H1 (cell line): Measurements from ENCODE around the gene PTMA. TPM values are rescaled to one million over a fixed set of nuclear protein-coding genes. Genes with fewer than 3 reads are reported as not detected.

Source experiments
- CTCF ChIA-PET: fragments of 300-600 bp; sonication (Branson Sonifier 250); formaldehyde crosslinking; loops from one replicate; lab custom pipeline; 2021; ENCODE audit not compliant: partially characterized antibody; lab: Charles Lee
- POLR2A ChIA-PET: fragments of 300-600 bp; sonication (Branson Sonifier 250); formaldehyde crosslinking; loops from one replicate; lab custom pipeline; 2021; ENCODE audit warnings: inconsistent platforms; ENCODE audit not compliant: partially characterized antibody; lab: Charles Lee
- DNase-seq, 2 experiments: peaks; one replicate each; pipeline versions ENCODE4 v3.0.0 to v3.0.0-alpha.2; 2010 to 2022; ENCODE audit warnings: low spot score in 2 of 2, low read depth in 1 of 2, mixed read lengths in 1 of 2
- FAIRE-seq: peaks from 2 replicates; lab custom pipeline; 2011; peaks lifted over from hg19 to GRCh38; lab: Jason Lieb, UNC
- H2AFZ ChIP-seq: 2 replicates; pipeline ENCODE4 v1.8.1; 2012; ENCODE audit warnings: low read length, inconsistent platforms
- H2AK5ac ChIP-seq: 2 replicates; pipeline ENCODE4 v1.6.1; 2013; ENCODE audit warnings: low read depth, low read length
- H2BK120ac ChIP-seq: replicated peaks from 2 replicates; pipeline ENCODE3; 2013; ENCODE audit warnings: low read depth, low read length, inconsistent platforms
- H2BK12ac ChIP-seq: 2 replicates; pipeline ENCODE4 v1.6.1; 2013; ENCODE audit warnings: low read depth, low read length
- H2BK15ac ChIP-seq: 2 replicates; pipeline ENCODE4 v1.6.1; 2013; ENCODE audit warnings: low read length
- H2BK20ac ChIP-seq: 2 replicates; pipeline ENCODE4 v1.6.1; 2013; ENCODE audit warnings: low read length
- H2BK5ac ChIP-seq: 2 replicates; pipeline ENCODE4 v1.6.1; 2013; ENCODE audit warnings: low read depth, low read length
- H3K14ac ChIP-seq: 2 replicates; pipeline ENCODE4 v1.6.1; 2013; ENCODE audit warnings: inconsistent platforms; ENCODE audit not compliant: insufficient read length
- H3K18ac ChIP-seq: 2 replicates; pipeline ENCODE4 v1.6.1; 2013; ENCODE audit warnings: low read length; ENCODE audit errors: extremely low read depth
- H3K23ac ChIP-seq: 2 replicates; pipeline ENCODE4 v1.6.1; 2013; ENCODE audit warnings: inconsistent platforms; ENCODE audit not compliant: insufficient read length
- H3K23me2 ChIP-seq: 2 replicates; pipeline ENCODE4 v1.6.1; 2013; ENCODE audit warnings: low read depth, low read length
- H3K27ac ChIP-seq: 2 replicates; pipeline ENCODE4 v1.6.1; 2011; ENCODE audit warnings: low read depth, low read length, inconsistent platforms
- H3K27me3 ChIP-seq, 4 experiments: replicated peaks in 1 of 4; 1 replicate in 1 of 4; 2 replicates in 3 of 4; pipeline versions ENCODE4 v1.6.1 to v1.8.1; 2011 to 2013; ENCODE audit warnings: low read length in 3 of 4, mild to moderate bottlenecking in 3 of 4, inconsistent platforms in 2 of 4, mixed read lengths in 2 of 4, moderate library complexity in 1 of 4; ENCODE audit not compliant: control insufficient read depth in 3 of 4, insufficient read depth in 3 of 4; ENCODE audit errors: extremely low read depth in 1 of 4
- H3K36me3 ChIP-seq, 4 experiments: 2 replicates each; pipeline versions ENCODE4 v1.6.1 to v1.8.1; 2011 to 2013; ENCODE audit warnings: mild to moderate bottlenecking in 4 of 4, low read length in 3 of 4, moderate library complexity in 2 of 4, control low read depth in 1 of 4, inconsistent platforms in 1 of 4; ENCODE audit not compliant: insufficient read depth in 4 of 4, control insufficient read depth in 2 of 4
- H3K4ac ChIP-seq: replicated peaks from 2 replicates; pipeline ENCODE3; 2013; ENCODE audit warnings: low read length, low read depth, mixed read lengths, inconsistent platforms; ENCODE audit not compliant: insufficient read length
- H3K4me1 ChIP-seq, 4 experiments: replicated peaks in 1 of 4; 1 replicate in 1 of 4; 2 replicates in 3 of 4; pipeline versions ENCODE4 v1.6.1 to v1.8.1; 2011 to 2013; ENCODE audit warnings: low read length in 3 of 4, inconsistent platforms in 2 of 4, mixed read lengths in 1 of 4; ENCODE audit not compliant: insufficient read depth in 4 of 4, control insufficient read depth in 3 of 4
- H3K4me2 ChIP-seq, 2 experiments: 2 replicates each; pipeline versions ENCODE4 v1.6.1 to v1.8.1; 2011 to 2013; ENCODE audit warnings: low read depth in 2 of 2, low read length in 2 of 2, control low read depth in 1 of 2, inconsistent platforms in 1 of 2, mild to moderate bottlenecking in 1 of 2; ENCODE audit not compliant: insufficient read depth in 1 of 2
- H3K4me3 ChIP-seq, 4 experiments: fragments of 200-600, 300-600 bp in 1 of 4; sonication (generic), shearing (Covaris generic), sonication (Bioruptor Twin) in 1 of 4; 2 replicates each; pipeline versions ENCODE4 v1.5.1 to v1.8.1; 2011 to 2016; ENCODE audit warnings: low read length in 4 of 4, low read depth in 3 of 4, control low read depth in 2 of 4, inconsistent platforms in 2 of 4, mild to moderate bottlenecking in 2 of 4, mixed read lengths in 1 of 4, moderate library complexity in 1 of 4; ENCODE audit not compliant: insufficient read depth in 2 of 4; ENCODE audit errors: extremely low read depth in 1 of 4
- H3K56ac ChIP-seq: replicated peaks from 2 replicates; pipeline ENCODE3; 2013; ENCODE audit warnings: low read depth, mild to moderate bottlenecking, mixed read lengths, low read length, inconsistent platforms; ENCODE audit not compliant: insufficient read length
- H3K79me1 ChIP-seq: 2 replicates; pipeline ENCODE4 v1.6.1; 2013; ENCODE audit warnings: low read depth, low read length, control low read depth
- H3K79me2 ChIP-seq, 2 experiments: 2 replicates each; pipeline versions ENCODE4 v1.6.1 to v1.8.1; 2012 to 2013; ENCODE audit warnings: low read length in 2 of 2, mild to moderate bottlenecking in 2 of 2, inconsistent platforms in 1 of 2; ENCODE audit not compliant: insufficient read depth in 2 of 2, control insufficient read depth in 1 of 2
- H3K9ac ChIP-seq, 4 experiments: replicated peaks in 1 of 4; 1 replicate in 1 of 4; 2 replicates in 3 of 4; pipeline versions ENCODE4 v1.6.1 to v1.8.1; 2011 to 2013; ENCODE audit warnings: low read depth in 3 of 4, low read length in 3 of 4, control low read depth in 2 of 4, mild to moderate bottlenecking in 2 of 4, moderate library complexity in 2 of 4, inconsistent platforms in 1 of 4; ENCODE audit errors: extremely low read depth in 1 of 4
- H3K9me3 ChIP-seq, 2 experiments: 2 replicates each; pipeline versions ENCODE4 v1.6.1 to v1.8.1; 2012 to 2013; ENCODE audit warnings: mild to moderate bottlenecking in 2 of 2, moderate library complexity in 2 of 2, control low read depth in 1 of 2, inconsistent platforms in 1 of 2, low read depth in 1 of 2, low read length in 1 of 2, mixed read lengths in 1 of 2; ENCODE audit not compliant: insufficient read depth in 2 of 2
- H4K20me1 ChIP-seq, 2 experiments: replicated peaks in 1 of 2; 2 replicates each; pipeline versions ENCODE3 to v1.8.1; 2011 to 2013; ENCODE audit warnings: inconsistent platforms in 2 of 2, low read length in 2 of 2, mild to moderate bottlenecking in 1 of 2; ENCODE audit not compliant: insufficient read depth in 2 of 2, control insufficient read depth in 1 of 2
- H4K5ac ChIP-seq: 2 replicates; pipeline ENCODE4 v1.6.1; 2013; ENCODE audit warnings: low read length, low read depth, mixed read lengths, inconsistent platforms; ENCODE audit not compliant: insufficient read length
- H4K8ac ChIP-seq: 2 replicates; pipeline ENCODE4 v1.8.0; 2013; ENCODE audit warnings: mild to moderate bottlenecking, moderate library complexity, low read length, inconsistent platforms; ENCODE audit not compliant: insufficient read depth; ENCODE audit errors: extremely low read depth
- H4K91ac ChIP-seq: replicated peaks from 2 replicates; pipeline ENCODE3; 2013; ENCODE audit warnings: low read length, mixed read lengths, inconsistent platforms; ENCODE audit not compliant: insufficient read length
- CREB1 ChIP-seq: IDR thresholded peaks from 2 replicates; pipeline ENCODE4 v1.6.1; 2012; ENCODE audit warnings: inconsistent platforms
- GABPA ChIP-seq: IDR thresholded peaks from 2 replicates; pipeline ENCODE4 v1.6.1; 2011; ENCODE audit warnings: mild to moderate bottlenecking, low read length, moderate library complexity, borderline replicate concordance; ENCODE audit not compliant: insufficient read depth
- POLR2AphosphoS5 ChIP-seq: IDR thresholded peaks from 2 replicates; pipeline ENCODE4 v1.6.1; 2011; ENCODE audit warnings: low read depth, low read length
- WGBS, 2 experiments: shearing (Covaris generic) in 1 of 2; methylation state at CpG; one replicate each; pipeline versions ENCODE4 v1.1.6 to v1.1.7; 2013 to 2015; ENCODE audit warnings: low lambda C conversion rate in 2 of 2, mixed read lengths in 2 of 2, inconsistent platforms in 1 of 2, low coverage in 1 of 2, missing lambda C conversion rate in 1 of 2; ENCODE audit not compliant: insufficient replicate concordance in 2 of 2, insufficient coverage in 1 of 2, insufficient read length in 1 of 2; ENCODE audit errors: extremely low coverage in 1 of 2, missing lambda C conversion rate in 1 of 2; 5-methylcytosine and 5-hydroxymethylcytosine counted together
- polyA plus RNA-seq, 7 experiments: library from polyadenylated mRNA; depleted of rRNA in 3 of 7; stranded (reverse) in 5 of 7; unstranded in 2 of 7; fragments of >200 nt in 5 of 7; fragments of 200-250 nt in 2 of 7; gene quantifications; 1 replicate in 5 of 7; 2 replicates in 1 of 7; 4 replicates in 1 of 7; pipeline versions ENCODE4 v1.2.1 to v1.2.3, GENCODE V29; 2011 to 2013; ENCODE audit warnings: missing spikeins in 2 of 7, mixed read lengths in 2 of 7
- total RNA-seq: library from RNA; stranded (reverse); fragmentation: NEBNext Ultra II Directional; extraction: Animal tissue kit (Norgen Biotek cat#: 25700); gene quantifications from 2 replicates; pipeline ENCODE4 v1.2.1, GENCODE V29; 2021

PTMA gene
- total and polyA plus RNA-seq, 2 of the 8 experiments (the other 6 are each of a cell fraction or from before 2014, with no cell fraction given) = 683 to 2,680 TPM

- H3K4me2 ChIP-seq = no peak overlapping the region; a peak in 1 of 4 replicates
- H2BK5ac ChIP-seq = 0 out of 2 replicates have a peak overlapping the region, but pooled peaks have one; percentile 21
- POLR2A ChIA-PET = interaction anchor here (1.5 to 27.8 kb wide), 9 partner anchors 5 to 78 kb away, joined by 3 to 1080 read pairs (median 48); partner anchors contain the start of gene PTMA
- peaks cover 4 to 52% (median 31%) of the 10 kb centered on the region in 4 experiments for H3K4me1 ChIP-seq
- H3K14ac ChIP-seq = no peak overlapping the region
- no peaks in the 10 kb centered on the region for H3K27me3 ChIP-seq
- H3K4me3 ChIP-seq = no peak overlapping the region
- no peak overlapping the region; the same call in 1 of the 2 replicates for H3K18ac ChIP-seq
- no peak overlapping the region for H3K56ac ChIP-seq
- no peaks in the 10 kb centered on the region for H3K79me2 ChIP-seq
- H3K23me2 ChIP-seq = peaks cover 9% of the 10 kb centered on the region; the same call in 1 of the 2 replicates
- no peaks in the 10 kb centered on the region for H3K9me3 ChIP-seq
- FAIRE-seq (no peak), DNase-seq (no peak)
- peak overlapping the region; percentile 47; the same call in 1 of the 2 replicates for H2AK5ac ChIP-seq
- peak overlapping the region; percentile 92 for H2BK12ac ChIP-seq
- no peaks in the 10 kb centered on the region for H3K79me1 ChIP-seq
- no peak overlapping the region for H3K9ac ChIP-seq
- H3K4ac ChIP-seq = no peak overlapping the region
- no peak overlapping the region for H3K23ac ChIP-seq
- CTCF ChIA-PET = interaction anchor here (0.9 to 31.4 kb wide), 13 partner anchors 6 to 73 kb away, joined by 3 to 555 read pairs (median 36); partner anchors contain the start of gene PTMA
- no peak overlapping the region for H4K5ac ChIP-seq
- no peak overlapping the region for H2AFZ ChIP-seq
- no peaks in the 10 kb centered on the region for H4K20me1 ChIP-seq
- H2BK120ac ChIP-seq = peak overlapping the region; percentile 65
- peak overlapping the region; percentile 88 for H4K91ac ChIP-seq
- peak overlapping the region; percentile 82 for H2BK20ac ChIP-seq
- 86% methylated on average over 11 of the region's 11 CpGs; no CpG with 5 or more reads in 1 of the 2 experiments for WGBS, 2 experiments
- peak overlapping the region; percentile 62; the same call in 1 of the 2 replicates for H4K8ac ChIP-seq
- no peak overlapping the region for H3K27ac ChIP-seq
- H3K36me3 ChIP-seq = no peaks in the 10 kb centered on the region
- peak overlapping the region; percentile 75 for H2BK15ac ChIP-seq
- TF ChIP-seq GABPA (no peak), POLR2AphosphoS5 (peak; percentile 22; the same call in 1 of the 2 replicates), CREB1 (no peak)
These were observed 25.6 kb upstream of the PTMA start for GRCh38 chr2:231682603-231683291.
